Fibroblast of villous mesenchyme (primary cell): Measurements from ENCODE around the gene CCDC92B. TPM values are rescaled to one million over a fixed set of nuclear protein-coding genes. Genes with fewer than 3 reads are reported as not detected.

ENCODE experiments used
- DNase-seq: peaks from one replicate; pipeline ENCODE4 v3.0.0-alpha.2; 2010; ENCODE audit warnings: low read depth
- H3K4me3 ChIP-seq: 2 replicates; pipeline ENCODE4 v1.5.1; 2011; ENCODE audit warnings: low read depth, mild to moderate bottlenecking, low read length
- CTCF ChIP-seq: IDR thresholded peaks from 2 replicates; pipeline ENCODE4 v1.5.1; 2012; ENCODE audit warnings: low read depth, mild to moderate bottlenecking, low read length; ENCODE audit not compliant: insufficient read depth
- total RNA-seq: library from RNA; depleted of rRNA; stranded (reverse); fragments of >200 nt; gene quantifications from 2 replicates; pipeline ENCODE4 v1.2.3, GENCODE V29; 2012

Gene CCDC92B
- total RNA-seq, result not detected in 2 replicates

GRCh38 chr17:2749058-2749783 is at the start of gene CCDC92B:
Gene CCDC92B, minus strand, starts transcription at chr17:2749652. Its CDS starts 14,507 bp downstream, at chr17:2735145.
- TF ChIP-seq CTCF, result no peak
- no peak for DNase-seq
- H3K4me3 ChIP-seq, result no peak within 1 kb of the TSS

GRCh38 chr17:2798678-2799077 is 49.2 kb upstream of the CCDC92B start:
- no peak overlapping the region for H3K4me3 ChIP-seq
- no peak for DNase-seq
- TF ChIP-seq CTCF, result no peak

GRCh38 chr17:2798188-2798587 is 48.7 kb upstream of the CCDC92B start:
- no peak overlapping the region for H3K4me3 ChIP-seq
- TF ChIP-seq CTCF, result no peak
- no peak for DNase-seq

GRCh38 chr17:2797637-2798036 is 48.2 kb upstream of the CCDC92B start:
- H3K4me3 ChIP-seq, result no peak overlapping the region
- DNase-seq, result no peak
- TF ChIP-seq CTCF, result no peak

- DNase-seq, result no peak
These were observed 47.8 kb upstream of the CCDC92B start for GRCh38 chr17:2797226-2797625.

GRCh38 chr17:2796164-2797125 is 47.0 kb upstream of the CCDC92B start, which contains the start of gene RAP1GAP2:
Gene RAP1GAP2, plus strand, starts transcription at chr17:2796438. Its CDS starts 90 bp downstream, at chr17:2796528.
- DNase-seq, result no peak
- H3K4me3 ChIP-seq, result no peak within 1 kb of the TSS
- no peak for TF ChIP-seq CTCF

More at GRCh38 chr17:2797226-2797625, 47.8 kb upstream of the CCDC92B start:
- no peak for TF ChIP-seq CTCF
- no peak overlapping the region for H3K4me3 ChIP-seq
